Measurements from ENCODE around the gene GDF11. TPM values are rescaled to one million over a fixed set of nuclear protein-coding genes. Genes with fewer than 3 reads are reported as not detected.
A peak's percentile ranks its signal among the peaks of the same experiment; 100 is the strongest.

Gene GDF11
- total and polyA plus RNA-seq, 2 donors from 2014 or later = 3.4 to 6.2 TPM

GRCh38 chr12:55744340-55745030 is 1.6 kb downstream of the GDF11 start:
- Histone ChIP-seq H3K9me3 (ENCODE audit: control insufficient read depth in 2 of 3, insufficient read depth in 1 of 3, low read length in 3 of 3) (no peaks in the 10 kb centered on the region), H3K9ac (ENCODE audit: low read length in 3 of 3) (peak overlapping the region; percentile 28 to 61 (median 31)), H3K27ac (ENCODE audit: low read depth in 2 of 2, low read length in 2 of 2) (peak overlapping the region in 1 of 2 donors; percentile 20), H3K36me3 (ENCODE audit: control insufficient read depth in 2 of 3, insufficient read depth in 3 of 3, low read length in 3 of 3) (no peaks in the 10 kb centered on the region), H3K4me3 (ENCODE audit: low read length in 3 of 3) (peak overlapping the region; percentile 67 to 76 (median 69)), H3K4me1 (ENCODE audit: control insufficient read depth in 2 of 3, insufficient read depth in 2 of 3, low read depth in 1 of 3, low read length in 3 of 3) (peaks cover 2 to 15% (median 4%) of the 10 kb centered on the region in 3 donors), H3K27me3 (ENCODE audit: control insufficient read depth, insufficient read depth, low read length) (no peaks in the 10 kb centered on the region)
- intact Hi-C loops (cut with DNase I) = loop anchor here (10.0 kb wide), 1 partner anchor 50 kb away; no protein-coding TSS in a partner anchor
- DNase-seq = peak in 3 of 5 donors; percentile 45 to 68 (median 58)
- TF ChIP-seq CTCF (IDR thresholded peaks at IDR 0.05; ENCODE audit: borderline replicate concordance, extremely low read depth, insufficient read depth) = no peak
- no peak for FAIRE-seq

GRCh38 chr12:55745361-55746173 is 2.6 kb downstream of the GDF11 start:
- no peaks in the 10 kb centered on the region for H3K9me3 ChIP-seq (ENCODE audit: control insufficient read depth in 2 of 3, insufficient read depth in 1 of 3, low read length in 3 of 3)
- TF ChIP-seq CTCF (IDR thresholded peaks at IDR 0.05; ENCODE audit: borderline replicate concordance, extremely low read depth, insufficient read depth) = no peak
- H3K4me3 ChIP-seq (ENCODE audit: low read length in 3 of 3) = peak overlapping the region; percentile 3 to 76 (median 67)
- H3K4me1 ChIP-seq (ENCODE audit: control insufficient read depth in 2 of 3, insufficient read depth in 2 of 3, low read depth in 1 of 3, low read length in 3 of 3) = peaks cover 2 to 15% (median 4%) of the 10 kb centered on the region in 3 donors
- DNase-seq (peak in 4 of 5 donors; percentile 87 to 96 (median 92)), FAIRE-seq (no peak)
- intact Hi-C loops (cut with DNase I) = loop anchor here (10.0 kb wide), 1 partner anchor 49 kb away; no protein-coding TSS in a partner anchor
- peak overlapping the region in 2 of 3 donors; percentile 44 to 52 for H3K9ac ChIP-seq (ENCODE audit: low read length in 3 of 3)
- no peaks in the 10 kb centered on the region for H3K36me3 ChIP-seq (ENCODE audit: control insufficient read depth in 2 of 3, insufficient read depth in 3 of 3, low read length in 3 of 3)
- H3K27ac ChIP-seq (ENCODE audit: low read depth in 2 of 2, low read length in 2 of 2) = peak overlapping the region; percentile 55 to 61
- no peaks in the 10 kb centered on the region for H3K27me3 ChIP-seq (ENCODE audit: control insufficient read depth, insufficient read depth, low read length)

GRCh38 chr12:55746174-55746912 is 3.4 kb downstream of the GDF11 start:
- FAIRE-seq = no peak
- Histone ChIP-seq H3K9me3 (ENCODE audit: control insufficient read depth in 2 of 3, insufficient read depth in 1 of 3, low read length in 3 of 3) (no peaks in the 10 kb centered on the region), H3K9ac (ENCODE audit: low read length in 3 of 3) (no peak overlapping the region), H3K4me3 (ENCODE audit: low read length in 3 of 3) (peak overlapping the region in 1 of 3 donors; percentile 15), H3K27ac (ENCODE audit: low read depth in 2 of 2, low read length in 2 of 2) (no peak overlapping the region), H3K27me3 (ENCODE audit: control insufficient read depth, insufficient read depth, low read length) (no peaks in the 10 kb centered on the region), H3K4me1 (ENCODE audit: control insufficient read depth in 2 of 3, insufficient read depth in 2 of 3, low read depth in 1 of 3, low read length in 3 of 3) (peaks cover 2 to 15% (median 4%) of the 10 kb centered on the region in 3 donors), H3K36me3 (ENCODE audit: control insufficient read depth in 2 of 3, insufficient read depth in 3 of 3, low read length in 3 of 3) (peaks cover 0 to under 1% (median 0%) of the 10 kb centered on the region in 3 donors)
- TF ChIP-seq CTCF (IDR thresholded peaks at IDR 0.05; ENCODE audit: borderline replicate concordance, extremely low read depth, insufficient read depth) = no peak
- intact Hi-C loops (cut with DNase I) = loop anchor here (10.0 kb wide), 1 partner anchor 48 kb away; no protein-coding TSS in a partner anchor
- DNase-seq = no peak

Measured in kidney (tissue), 14 donors.